ENCODE data around the gene TMEM158. TPM values are rescaled to one million over a fixed set of nuclear protein-coding genes. Genes with fewer than 3 reads are reported as not detected.

TMEM158 gene
- total RNA-seq, 1 experiment from 2014 or later, result 7.3 TPM

GRCh38 chr3:45239254-45239653, 13.2 kb upstream of the TMEM158 start:
- intact Hi-C loops (cut with micrococcal nuclease; ENCODE audit: unreplicated experiment), result no loop called here
- H3K4me3 ChIP-seq (ENCODE audit: low read depth in 2 of 2, low read length in 2 of 2), result no peak overlapping the region
- in situ Hi-C loops (cut with HindIII; ENCODE audit: low pct_unique_long_range_greater_than_20kb, low sequenced_read_pairs), result no loop called here
- H3K27me3 ChIP-seq (ENCODE audit: control insufficient read depth, insufficient read depth, low read length), result no peaks in the 10 kb centered on the region
- ATAC-seq, result no peak
- H3K9me3 ChIP-seq (ENCODE audit: control insufficient read depth, insufficient read depth, low read depth, low read length), result no peaks in the 10 kb centered on the region
- CTCF ChIA-PET, result no interaction called here
- H3K4me1 ChIP-seq (ENCODE audit: control insufficient read depth, insufficient read depth, low read length), result no peaks in the 10 kb centered on the region
- TF ChIP-seq TCF7L2 (IDR thresholded peaks at IDR 0.05; ENCODE audit: low read depth, low read length), result no peak
- TF ChIP-seq CTCF (IDR thresholded peaks at IDR 0.05), result no peak
- TF ChIP-seq SIN3A (IDR thresholded peaks at IDR 0.05; ENCODE audit: borderline replicate concordance, insufficient read depth, low read depth, low read length), result no peak
- no TSS peak for BruUV-seq (replicated peaks)
- no peaks in the 10 kb centered on the region for H3K36me3 ChIP-seq (ENCODE audit: control insufficient read depth, insufficient read depth, low read length)
- H3K27ac ChIP-seq (ENCODE audit: low read length), result no peak overlapping the region
- DNase-seq (ENCODE audit: low read depth, low spot score), result no peak
- POLR2A ChIA-PET, result no interaction called here

- no TSS peak for BruUV-seq (replicated peaks)
- DNase-seq (ENCODE audit: low read depth, low spot score), result no peak
- TF ChIP-seq REST (IDR thresholded peaks at IDR 0.05; ENCODE audit: insufficient read depth in 1 of 2, low read depth in 2 of 2, low read length in 1 of 2) (no peak), CTCF (IDR thresholded peaks at IDR 0.05) (no peak), SIN3A (IDR thresholded peaks at IDR 0.05; ENCODE audit: borderline replicate concordance, insufficient read depth, low read depth, low read length) (no peak), TCF7L2 (IDR thresholded peaks at IDR 0.05; ENCODE audit: low read depth, low read length) (no peak), POLR2AphosphoS5 (IDR thresholded peaks at IDR 0.05; ENCODE audit: low read depth, low read length) (no peak)
These were observed 10.9 kb upstream of the TMEM158 start for GRCh38 chr3:45236964-45237363.

More at GRCh38 chr3:45236964-45237363, 10.9 kb upstream of the TMEM158 start:
- H3K4me3 ChIP-seq (ENCODE audit: low read depth in 2 of 2, low read length in 2 of 2), result no peak overlapping the region
- intact Hi-C loops (cut with micrococcal nuclease; ENCODE audit: unreplicated experiment) (no loop called here), in situ Hi-C loops (cut with HindIII; ENCODE audit: low pct_unique_long_range_greater_than_20kb, low sequenced_read_pairs) (no loop called here)
- no peaks in the 10 kb centered on the region for H3K4me1 ChIP-seq (ENCODE audit: control insufficient read depth, insufficient read depth, low read length)
- H3K36me3 ChIP-seq (ENCODE audit: control insufficient read depth, insufficient read depth, low read length), result no peaks in the 10 kb centered on the region
- H3K27ac ChIP-seq (ENCODE audit: low read length), result no peak overlapping the region
- ChIA-PET POLR2A (no interaction called here), CTCF (no interaction called here)
- ATAC-seq, result no peak
- H3K9me3 ChIP-seq (ENCODE audit: control insufficient read depth, insufficient read depth, low read depth, low read length), result no peaks in the 10 kb centered on the region
- 0 out of 2 replicates have a peak, but pooled peaks cover 3% of the 10 kb centered on the region for H3K27me3 ChIP-seq (ENCODE audit: control insufficient read depth, insufficient read depth, low read length)

All from Panc1 (cell line).